CD14-positive monocyte (primary cell): ENCODE measurements around the gene NKAP. TPM values are rescaled to one million over a fixed set of nuclear protein-coding genes. Genes with fewer than 3 reads are reported as not detected.

Experiments used
- DNase-seq, 3 donors: peaks; one replicate each; pipeline ENCODE4 v3.0.0-alpha.2; 2011 to 2022
- H2AFZ ChIP-seq: 2 replicates; pipeline ENCODE4 v1.6.0; 2012; ENCODE audit warnings: mild to moderate bottlenecking, low read depth, low read length, inconsistent platforms; ENCODE audit not compliant: insufficient read depth, poor library complexity, severe bottlenecking
- H3K27ac ChIP-seq, 2 donors: 1 replicate in 1 of 2; 2 replicates in 1 of 2; pipeline ENCODE4 v1.5.1; 2012 to 2013; ENCODE audit warnings: low read length in 2 of 2, control low read depth in 1 of 2, inconsistent platforms in 1 of 2, low read depth in 1 of 2, mild to moderate bottlenecking in 1 of 2
- H3K27me3 ChIP-seq, 2 donors: one replicate each; pipeline versions ENCODE4 v1.6.0 to v1.6.1; 2011 to 2013; ENCODE audit warnings: low read length in 2 of 2; ENCODE audit not compliant: control insufficient read depth in 2 of 2, insufficient read depth in 2 of 2
- H3K36me3 ChIP-seq, 2 donors: replicated peaks in 1 of 2; 1 replicate in 1 of 2; 2 replicates in 1 of 2; pipeline versions ENCODE4 v1.5.1 to v1.6.1; 2012 to 2013; ENCODE audit warnings: low read length in 2 of 2, control low read depth in 1 of 2, inconsistent platforms in 1 of 2, mild to moderate bottlenecking in 1 of 2; ENCODE audit not compliant: insufficient read depth in 2 of 2, control insufficient read depth in 1 of 2
- H3K4me1 ChIP-seq, 2 donors: 1 replicate in 1 of 2; 2 replicates in 1 of 2; pipeline versions ENCODE4 v1.5.1 to v1.6.1; 2012 to 2013; ENCODE audit warnings: low read length in 2 of 2, control low read depth in 1 of 2, inconsistent platforms in 1 of 2, mild to moderate bottlenecking in 1 of 2, moderate library complexity in 1 of 2; ENCODE audit not compliant: insufficient read depth in 2 of 2, control insufficient read depth in 1 of 2
- H3K4me2 ChIP-seq: replicated peaks from 2 replicates; pipeline ENCODE3; 2012; ENCODE audit warnings: low read length, moderate library complexity, mild to moderate bottlenecking; ENCODE audit not compliant: poor library complexity, severe bottlenecking; ENCODE audit errors: extremely low read depth
- H3K4me3 ChIP-seq, 3 experiments: fragments of 200-600 bp in 1 of 3; sonication (generic) in 1 of 3; replicated peaks in 1 of 3; 1 replicate in 2 of 3; 2 replicates in 1 of 3; pipeline ENCODE4 v1.5.1; 2011 to 2013; ENCODE audit warnings: low read length in 3 of 3, mild to moderate bottlenecking in 3 of 3, control low read depth in 2 of 3, low read depth in 2 of 3, inconsistent platforms in 1 of 3, moderate library complexity in 1 of 3
- H3K79me2 ChIP-seq: 2 replicates; pipeline ENCODE4 v1.6.0; 2012; ENCODE audit warnings: mild to moderate bottlenecking, control low read depth, inconsistent platforms, low read length, moderate library complexity; ENCODE audit not compliant: insufficient read depth
- H3K9ac ChIP-seq: 2 replicates; pipeline ENCODE4 v1.6.0; 2017; ENCODE audit warnings: low read length, mild to moderate bottlenecking; ENCODE audit not compliant: insufficient read depth, poor library complexity, severe bottlenecking
- H3K9me3 ChIP-seq, 2 donors: replicated peaks in 1 of 2; 1 replicate in 1 of 2; 2 replicates in 1 of 2; pipeline versions ENCODE4 v1.5.1 to v1.6.1; 2012 to 2013; ENCODE audit warnings: low read length in 2 of 2, control low read depth in 1 of 2; ENCODE audit not compliant: control insufficient read depth in 1 of 2, insufficient read depth in 1 of 2
- H4K20me1 ChIP-seq: 2 replicates; pipeline ENCODE4 v1.6.0; 2012; ENCODE audit warnings: mild to moderate bottlenecking, low read length, control low read depth, moderate library complexity; ENCODE audit not compliant: insufficient read depth
- H3K27ac Mint-ChIP-seq, 7 donors: one replicate each; pipeline ENCODE4 v1.8.0; 2020; ENCODE audit warnings: mild to moderate bottlenecking in 7 of 7, mixed read lengths in 7 of 7, moderate library complexity in 6 of 7, inconsistent platforms in 2 of 7
- H3K27me3 Mint-ChIP-seq, 3 donors: one replicate each; pipeline ENCODE4 v1.8.0; 2021 to 2022; ENCODE audit warnings: low read depth in 3 of 3, mild to moderate bottlenecking in 3 of 3, mixed read lengths in 3 of 3, moderate library complexity in 3 of 3, inconsistent platforms in 1 of 3
- H3K36me3 Mint-ChIP-seq, 2 donors: one replicate each; pipeline ENCODE4 v1.8.0; 2020; ENCODE audit warnings: mixed read lengths in 2 of 2, inconsistent platforms in 1 of 2, mild to moderate bottlenecking in 1 of 2
- H3K4me1 Mint-ChIP-seq: one replicate; pipeline ENCODE4 v1.8.0; 2020; ENCODE audit warnings: mild to moderate bottlenecking, mixed read lengths
- H3K4me3 Mint-ChIP-seq, 2 donors: one replicate each; pipeline ENCODE4 v1.8.0; 2020; ENCODE audit warnings: mild to moderate bottlenecking in 2 of 2, mixed read lengths in 2 of 2, moderate library complexity in 1 of 2
- H3K9me3 Mint-ChIP-seq, 7 donors: one replicate each; pipeline ENCODE4 v1.8.0; 2020 to 2022; ENCODE audit warnings: mixed read lengths in 7 of 7, mild to moderate bottlenecking in 6 of 7, moderate library complexity in 6 of 7, inconsistent platforms in 2 of 7
- CTCF ChIP-seq: fragments of 200-600 bp; IDR thresholded peaks from one replicate; pipeline ENCODE4 v1.8.0; 2022; ENCODE audit warnings: antibody characterized with exemption, mild to moderate bottlenecking
- WGBS: methylation state at CpG from one replicate; pipeline ENCODE4 v1.1.5; 2013; ENCODE audit warnings: missing lambda C conversion rate; ENCODE audit not compliant: insufficient coverage; 5-methylcytosine and 5-hydroxymethylcytosine counted together
- intact Hi-C, 2 donors: fragments of 100-400 bp; cut with micrococcal nuclease; formaldehyde crosslinking; loops; one replicate each; pipeline versions ENCODE4 v1.15.0 to v1.15.1; 2023
- polyA plus RNA-seq, 3 donors: library from polyadenylated mRNA; depleted of rRNA in 1 of 3; unstranded in 2 of 3; stranded (reverse) in 1 of 3; fragments of 300-500 nt in 2 of 3; fragments of >200 nt in 1 of 3; fragmentation: Illumina TruSeq in 2 of 3; gene quantifications; 1 replicate in 2 of 3; 2 replicates in 1 of 3; pipeline ENCODE4 v1.2.3, GENCODE V29; 2012 to 2021

NKAP gene
- polyA plus RNA-seq, 3 donors, result 2.0 to 2.9 (median 2.1) TPM

GRCh38 chrX:119954374-119954773 lies 10.8 kb upstream of the NKAP start:
- H3K27ac Mint-ChIP-seq, result peak overlapping the region in 5 of 7 donors; percentile 46 to 83 (median 77)
- H3K27me3 Mint-ChIP-seq, result peaks cover 18 to 22% (median 19%) of the 10 kb centered on the region in 3 donors
- TF ChIP-seq CTCF, result no peak
- Histone ChIP-seq H3K27me3 (peaks cover 0 to 2% of the 10 kb centered on the region in 2 donors), H4K20me1 (no peaks in the 10 kb centered on the region), H3K79me2 (no peaks in the 10 kb centered on the region), H3K9ac (no peak overlapping the region), H3K9me3 (peaks cover 0 to 5% of the 10 kb centered on the region in 2 donors), H3K4me2 (no peak overlapping the region), H3K27ac (no peak overlapping the region), H2AFZ (no peak overlapping the region), H3K36me3 (no peaks in the 10 kb centered on the region), H3K4me3 (no peak overlapping the region), H3K4me1 (peaks cover 2 to 8% of the 10 kb centered on the region in 2 donors)
- no peaks in the 10 kb centered on the region for H3K36me3 Mint-ChIP-seq
- WGBS, result no CpG with 5 or more reads among the region's 3 CpGs
- H3K9me3 Mint-ChIP-seq, result peaks cover 0 to 12% (median 6%) of the 10 kb centered on the region in 7 donors
- DNase-seq, result peak in 2 of 3 donors; percentile 20 to 24
- peaks cover 28% of the 10 kb centered on the region for H3K4me1 Mint-ChIP-seq
- intact Hi-C loops, result no loop called here
- peak overlapping the region in 1 of 2 donors; percentile 57 for H3K4me3 Mint-ChIP-seq

- peaks cover 0 to 4% (median 2%) of the 10 kb centered on the region in 3 donors for H3K27me3 Mint-ChIP-seq
- intact Hi-C loops, result loop anchor here in 1 of 2 donors (10.0 kb wide), 1 partner anchor 484 kb away; the partner anchor contains the start of gene SLC25A5
- no CpG with 5 or more reads among the region's 5 CpGs for WGBS
- peaks cover 16% of the 10 kb centered on the region for H3K4me1 Mint-ChIP-seq
- no peaks in the 10 kb centered on the region for H3K36me3 ChIP-seq
- peak overlapping the region in 1 of 3 experiments; percentile 63 for H3K4me3 ChIP-seq
- no peak overlapping the region for H3K9ac ChIP-seq
- no peaks in the 10 kb centered on the region for H3K79me2 ChIP-seq
- H3K4me2 ChIP-seq, result peak overlapping the region; percentile 66
- H3K9me3 Mint-ChIP-seq, result peaks cover 0 to 2% (median 0%) of the 10 kb centered on the region in 7 donors
- peaks cover 19 to 20% of the 10 kb centered on the region in 2 donors for H3K4me1 ChIP-seq
- H3K36me3 Mint-ChIP-seq, result no peaks in the 10 kb centered on the region
- H2AFZ ChIP-seq, result peak overlapping the region; percentile 72
- no peaks in the 10 kb centered on the region for H3K27me3 ChIP-seq
- TF ChIP-seq CTCF, result no peak
- no peaks in the 10 kb centered on the region for H3K9me3 ChIP-seq
- H3K4me3 Mint-ChIP-seq, result no peak overlapping the region
- H4K20me1 ChIP-seq, result no peaks in the 10 kb centered on the region
- H3K27ac Mint-ChIP-seq, result peak overlapping the region in 4 of 7 donors; percentile 26 to 80 (median 54)
- peak overlapping the region; percentile 44 to 53 for H3K27ac ChIP-seq
- no peak for DNase-seq
Measured at GRCh38 chrX:119948381-119948780, 4.8 kb upstream of the NKAP start.
